Measurements from ENCODE around the gene PPP2R2B. TPM values are rescaled to one million over a fixed set of nuclear protein-coding genes. Genes with fewer than 3 reads are reported as not detected.

The PPP2R2B gene
- total and polyA plus RNA-seq, 2 of the 4 experiments (the other 2 are of a cell fraction) = not detected

DNA sequence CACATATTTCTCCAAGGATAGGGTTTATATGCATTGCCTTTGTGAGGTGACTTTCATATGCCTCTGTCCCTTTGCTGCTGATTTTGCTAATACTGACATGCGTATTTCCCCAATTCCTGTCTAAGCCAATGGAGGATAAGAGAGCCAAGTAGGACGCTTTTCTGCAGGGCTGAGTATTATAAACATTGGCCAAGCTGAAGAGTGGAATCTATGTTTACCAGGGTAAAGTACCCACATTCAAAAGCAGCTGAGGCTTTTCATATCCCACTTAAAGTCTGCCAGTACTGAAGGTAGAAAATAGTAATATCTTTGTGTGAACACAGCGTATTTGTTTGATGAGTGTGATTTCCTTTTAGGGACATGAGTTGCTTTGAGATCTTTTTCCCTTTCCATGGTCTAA is 233.7 kb downstream of the PPP2R2B start:
- Histone ChIP-seq H4K5ac (ENCODE audit: low read depth, low read length) (no peak overlapping the region), H3K79me1 (ENCODE audit: low read depth in 1 of 2, low read length in 2 of 2) (no peaks in the 10 kb centered on the region), H3K36me3 (ENCODE audit: control insufficient read depth, insufficient read depth, low read length) (no peaks in the 10 kb centered on the region), H3K9me1 (ENCODE audit: insufficient read depth, low read length) (no peaks in the 10 kb centered on the region), H2BK15ac (ENCODE audit: low read depth, low read length) (no peak overlapping the region), H4K8ac (ENCODE audit: low read depth in 2 of 2, low read length in 2 of 2) (no peak overlapping the region), H3K4me2 (ENCODE audit: low read depth, low read length) (no peak overlapping the region), H2AK5ac (ENCODE audit: low read depth, low read length) (no peak overlapping the region), H4K20me1 (ENCODE audit: insufficient read depth, low read length) (no peaks in the 10 kb centered on the region), H3K27me3 (ENCODE audit: control insufficient read depth, insufficient read depth, low read length) (no peaks in the 10 kb centered on the region), H3K9me3 (ENCODE audit: control insufficient read depth, insufficient read depth, low read length) (peaks cover 2% of the 10 kb centered on the region; the same call in 1 of the 2 replicates), H3K18ac (ENCODE audit: low read depth, low read length) (no peak overlapping the region), H3K4ac (ENCODE audit: low read depth, low read length) (no peak overlapping the region), H4K91ac (ENCODE audit: insufficient read depth, low read depth, low read length) (no peak overlapping the region), H2BK120ac (ENCODE audit: low read depth, low read length) (no peak overlapping the region), H2BK5ac (ENCODE audit: low read depth, low read length, poor library complexity, severe bottlenecking) (no peak overlapping the region), H2BK20ac (ENCODE audit: low read depth, low read length) (no peak overlapping the region), H2AK9ac (replicated peaks; ENCODE audit: low read depth, low read length, poor library complexity) (no peak overlapping the region), H3K14ac (replicated peaks; ENCODE audit: low read depth, low read length) (no peak overlapping the region), H3K27ac (ENCODE audit: insufficient read depth, low read length) (no peak overlapping the region), H3K23ac (ENCODE audit: low read depth, low read length) (no peak overlapping the region), H3K56ac (ENCODE audit: extremely low read depth, insufficient read depth, low read length) (no peak overlapping the region), H3K9ac (ENCODE audit: low read depth, low read length) (no peak overlapping the region), H3K4me1 (ENCODE audit: control insufficient read depth, insufficient read depth, low read length) (no peaks in the 10 kb centered on the region), H3K4me3 (ENCODE audit: insufficient read depth, low read depth, low read length) (no peak overlapping the region), H2AFZ (replicated peaks; ENCODE audit: low read length, poor library complexity) (no peak overlapping the region)
- CTCF ChIA-PET = no interaction called here
- intact Hi-C loops (cut with micrococcal nuclease) (no loop called here), dilution Hi-C loops (cut with HindIII; ENCODE audit: low sequenced_read_pairs, unreplicated experiment) (no loop called here), in situ Hi-C loops (cut with MboI; ENCODE audit: low sequenced_read_pairs) (no loop called here)
- DNase-seq (no peak), ATAC-seq (ENCODE audit: low read depth) (no peak)
- TF ChIP-seq RCOR1 (IDR thresholded peaks at IDR 0.05; ENCODE audit: insufficient replicate concordance, low read length) = no peak
- TF ChIP-seq, protein P1, sequence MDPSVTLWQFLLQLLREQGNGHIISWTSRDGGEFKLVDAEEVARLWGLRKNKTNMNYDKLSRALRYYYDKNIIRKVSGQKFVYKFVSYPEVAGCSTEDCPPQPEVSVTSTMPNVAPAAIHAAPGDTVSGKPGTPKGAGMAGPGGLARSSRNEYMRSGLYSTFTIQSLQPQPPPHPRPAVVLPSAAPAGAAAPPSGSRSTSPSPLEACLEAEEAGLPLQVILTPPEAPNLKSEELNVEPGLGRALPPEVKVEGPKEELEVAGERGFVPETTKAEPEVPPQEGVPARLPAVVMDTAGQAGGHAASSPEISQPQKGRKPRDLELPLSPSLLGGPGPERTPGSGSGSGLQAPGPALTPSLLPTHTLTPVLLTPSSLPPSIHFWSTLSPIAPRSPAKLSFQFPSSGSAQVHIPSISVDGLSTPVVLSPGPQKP (IDR thresholded peaks at IDR 0.05; ENCODE audit: borderline replicate concordance, low read depth, low read length) = no peak
- TF ChIP-seq, protein P2, sequence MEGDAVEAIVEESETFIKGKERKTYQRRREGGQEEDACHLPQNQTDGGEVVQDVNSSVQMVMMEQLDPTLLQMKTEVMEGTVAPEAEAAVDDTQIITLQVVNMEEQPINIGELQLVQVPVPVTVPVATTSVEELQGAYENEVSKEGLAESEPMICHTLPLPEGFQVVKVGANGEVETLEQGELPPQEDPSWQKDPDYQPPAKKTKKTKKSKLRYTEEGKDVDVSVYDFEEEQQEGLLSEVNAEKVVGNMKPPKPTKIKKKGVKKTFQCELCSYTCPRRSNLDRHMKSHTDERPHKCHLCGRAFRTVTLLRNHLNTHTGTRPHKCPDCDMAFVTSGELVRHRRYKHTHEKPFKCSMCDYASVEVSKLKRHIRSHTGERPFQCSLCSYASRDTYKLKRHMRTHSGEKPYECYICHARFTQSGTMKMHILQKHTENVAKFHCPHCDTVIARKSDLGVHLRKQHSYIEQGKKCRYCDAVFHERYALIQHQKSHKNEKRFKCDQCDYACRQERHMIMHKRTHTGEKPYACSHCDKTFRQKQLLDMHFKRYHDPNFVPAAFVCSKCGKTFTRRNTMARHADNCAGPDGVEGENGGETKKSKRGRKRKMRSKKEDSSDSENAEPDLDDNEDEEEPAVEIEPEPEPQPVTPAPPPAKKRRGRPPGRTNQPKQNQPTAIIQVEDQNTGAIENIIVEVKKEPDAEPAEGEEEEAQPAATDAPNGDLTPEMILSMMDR (conservative IDR thresholded peaks at IDR 0.05; ENCODE audit: low read depth, low read length) = no peak
- no peak for TF ChIP-seq CHD1 (IDR thresholded peaks at IDR 0.05; ENCODE audit: low read depth, low read length)
- TF ChIP-seq CEBPB (IDR thresholded peaks at IDR 0.05; ENCODE audit: low read depth, low read length) = no peak
- TF ChIP-seq MAFK (IDR thresholded peaks at IDR 0.05; ENCODE audit: low read depth, low read length) = no peak
- TF ChIP-seq RFX5 (IDR thresholded peaks at IDR 0.05; ENCODE audit: low read depth, low read length) = no peak
- TF ChIP-seq MAZ (IDR thresholded peaks at IDR 0.05; ENCODE audit: borderline replicate concordance, low read depth, low read length) = no peak
- TF ChIP-seq, protein P3, sequence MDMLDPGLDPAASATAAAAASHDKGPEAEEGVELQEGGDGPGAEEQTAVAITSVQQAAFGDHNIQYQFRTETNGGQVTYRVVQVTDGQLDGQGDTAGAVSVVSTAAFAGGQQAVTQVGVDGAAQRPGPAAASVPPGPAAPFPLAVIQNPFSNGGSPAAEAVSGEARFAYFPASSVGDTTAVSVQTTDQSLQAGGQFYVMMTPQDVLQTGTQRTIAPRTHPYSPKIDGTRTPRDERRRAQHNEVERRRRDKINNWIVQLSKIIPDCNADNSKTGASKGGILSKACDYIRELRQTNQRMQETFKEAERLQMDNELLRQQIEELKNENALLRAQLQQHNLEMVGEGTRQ (IDR thresholded peaks at IDR 0.05; ENCODE audit: low read depth, low read length) = no peak
- no peak for TF ChIP-seq BHLHE40 (IDR thresholded peaks at IDR 0.05; ENCODE audit: low read depth, low read length)
- TF ChIP-seq RAD21 (IDR thresholded peaks at IDR 0.05; ENCODE audit: low read length) = no peak
- TF ChIP-seq MXI1 (IDR thresholded peaks at IDR 0.05; ENCODE audit: borderline replicate concordance, low read depth, low read length) = no peak
- no peak for TF ChIP-seq NFE2L2 (IDR thresholded peaks at IDR 0.05; ENCODE audit: low read depth, low read length)
- no peak for TF ChIP-seq POLR2A (IDR thresholded peaks at IDR 0.05; ENCODE audit: low read depth, low read length)
- TF ChIP-seq FOS (IDR thresholded peaks at IDR 0.05; ENCODE audit: low read depth, low read length) = no peak
- no peak for TF ChIP-seq SMC3 (IDR thresholded peaks at IDR 0.05; ENCODE audit: low read depth, low read length)
- BruUV-seq (replicated peaks) = no TSS peak
- POLR2A ChIA-PET (ENCODE audit: unreplicated experiment) = no interaction called here
- 60% methylated on average over 2 of the region's 3 CpGs; no CpG with 5 or more reads in 1 of the 2 experiments for WGBS, 2 experiments (ENCODE audit: extremely low coverage in 2 of 2, insufficient read length in 1 of 2)
